GM21390 (cell line): Measurements from ENCODE around the gene KAT2B.

Experiments used
- ATAC-seq: cut with Tn5 transposase; IDR thresholded peaks from one replicate; pipeline ENCODE4 v1.9.1; 2021; ENCODE audit not compliant: unreplicated experiment

The KAT2B gene

GRCh38 chr3:20141851-20142250, 101.6 kb downstream of the KAT2B start:
- no peak for ATAC-seq

GRCh38 chr3:20142517-20142916, 102.3 kb downstream of the KAT2B start:
- no peak for ATAC-seq

- ATAC-seq = no peak
Observed at GRCh38 chr3:20143519-20143918, 103.3 kb downstream of the KAT2B start.

DNA sequence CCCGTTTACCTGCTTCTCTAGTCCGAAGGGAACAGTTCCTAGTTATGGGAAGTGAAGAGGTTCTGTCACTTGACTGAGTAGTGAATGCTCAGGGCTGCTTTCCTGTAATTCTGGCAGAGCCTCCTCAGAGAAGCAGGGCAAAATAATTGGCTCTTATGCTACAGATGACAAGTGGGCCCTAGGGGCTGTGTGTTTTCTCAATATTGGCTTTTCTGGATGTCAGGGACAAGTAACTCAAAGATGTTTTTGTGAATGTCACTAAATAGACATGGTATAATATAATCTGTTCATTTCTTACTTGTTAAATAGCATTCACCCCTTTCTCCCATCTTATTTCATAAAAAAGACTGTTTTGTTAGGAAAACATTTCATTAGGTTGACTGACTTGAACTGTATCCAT, 105.6 kb downstream of the KAT2B start:
- no peak for ATAC-seq

DNA sequence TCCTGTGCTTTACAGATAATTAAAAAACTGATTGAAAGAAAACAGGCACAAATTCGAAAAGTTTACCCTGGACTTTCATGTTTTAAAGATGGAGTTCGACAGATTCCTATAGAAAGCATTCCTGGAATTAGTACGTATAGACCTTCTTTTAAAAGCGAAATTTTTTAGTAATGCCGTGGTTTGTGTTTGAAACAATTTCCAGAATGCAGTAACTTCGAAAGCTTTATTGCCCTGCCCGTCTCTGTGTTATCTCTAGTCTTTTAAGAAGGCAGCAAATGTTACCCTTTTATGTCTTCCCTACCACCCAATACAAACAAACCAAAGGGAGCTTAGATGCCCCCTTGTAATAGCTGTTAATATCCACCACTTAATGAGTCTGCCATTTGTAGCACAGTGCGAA, 106.1 kb downstream of the KAT2B start:
- ATAC-seq = no peak

GRCh38 chr3:20147361-20147760, 107.1 kb downstream of the KAT2B start:
- no peak for ATAC-seq

- no peak for ATAC-seq
Observed at GRCh38 chr3:20148466-20148865, 108.2 kb downstream of the KAT2B start.

DNA sequence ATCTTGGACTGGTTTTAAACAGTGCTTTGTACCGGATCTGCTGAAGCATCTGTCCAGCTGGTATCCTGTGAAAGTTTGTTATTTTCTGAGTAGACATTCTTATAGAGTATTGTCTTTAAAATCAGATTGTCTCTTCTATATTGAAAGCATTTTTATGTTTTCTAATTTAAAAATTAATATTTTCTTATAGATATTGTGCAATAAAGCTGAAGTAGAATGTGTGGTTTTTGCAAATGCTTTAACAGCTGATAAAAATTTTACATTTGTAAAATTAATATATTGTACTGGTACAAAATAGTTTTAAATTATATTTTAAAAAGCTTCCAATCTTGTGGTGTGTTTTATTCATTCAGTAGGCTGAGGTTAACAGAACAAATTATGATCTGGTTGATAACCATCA, 113.8 kb downstream of the KAT2B start:
- ATAC-seq = no peak

GRCh38 chr3:20154928-20155327, 114.7 kb downstream of the KAT2B start:
- no peak for ATAC-seq

DNA sequence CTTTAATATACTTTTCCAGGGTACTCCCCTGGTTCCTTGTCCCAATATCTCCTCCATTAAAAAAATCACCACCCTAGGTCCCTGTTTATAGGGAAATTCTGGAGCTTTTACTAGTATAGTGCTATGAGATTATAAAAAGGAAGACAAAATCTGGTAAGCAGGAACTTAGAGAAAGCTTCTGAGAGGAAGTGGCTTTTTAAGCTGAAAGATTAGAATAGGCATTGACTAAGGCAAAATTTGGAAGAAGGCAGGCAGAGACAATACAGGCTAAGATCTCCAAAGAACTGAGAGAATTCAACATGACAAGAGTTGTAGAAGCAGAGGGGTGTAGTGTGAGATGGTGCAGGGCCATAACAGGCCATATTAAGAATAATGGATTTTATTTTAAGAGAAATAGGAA, 120.0 kb downstream of the KAT2B start:
- no peak for ATAC-seq

DNA sequence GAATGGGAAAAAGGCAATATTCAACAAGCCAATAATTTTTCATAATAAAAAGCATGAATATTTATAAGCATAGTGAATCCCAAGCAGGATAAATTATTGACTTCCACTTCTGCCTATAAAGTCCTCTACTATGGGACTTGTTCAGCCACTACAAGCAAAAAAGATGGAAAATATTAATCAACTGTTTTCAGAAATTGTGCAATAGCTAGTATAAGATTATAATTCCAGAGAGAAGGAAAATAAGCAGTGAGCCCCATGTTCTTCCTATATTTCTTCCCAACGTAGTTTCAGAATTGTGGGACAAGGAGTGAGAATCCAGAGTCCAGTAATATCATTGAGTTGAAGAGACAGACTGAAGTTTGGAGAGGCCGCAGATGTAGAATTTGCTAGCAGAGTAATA, 121.5 kb downstream of the KAT2B start:
- no peak for ATAC-seq

- no peak for ATAC-seq
Observed at GRCh38 chr3:20173844-20174410, 133.7 kb downstream of the KAT2B start.

GRCh38 chr3:20181276-20181675, 141.0 kb downstream of the KAT2B start:
- no peak for ATAC-seq

DNA sequence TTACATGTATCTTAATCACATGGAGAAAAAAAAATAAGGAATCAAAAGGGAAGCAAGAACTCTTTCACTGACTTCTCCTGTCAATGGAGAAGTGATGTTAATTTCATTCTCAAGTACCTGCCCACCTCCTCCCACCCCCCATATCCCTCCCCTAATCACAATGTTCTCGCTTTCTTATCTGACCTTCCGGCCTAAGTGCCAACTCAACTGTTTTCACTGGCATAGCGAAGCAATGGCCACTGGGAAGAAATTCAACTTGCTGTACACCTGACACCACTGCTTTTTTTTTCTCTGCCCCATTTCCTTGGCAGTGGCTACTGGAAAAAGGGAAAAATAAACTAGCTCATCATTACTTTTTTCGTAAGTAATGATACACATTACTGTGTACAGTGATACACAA, 142.0 kb downstream of the KAT2B start:
- no peak for ATAC-seq

DNA sequence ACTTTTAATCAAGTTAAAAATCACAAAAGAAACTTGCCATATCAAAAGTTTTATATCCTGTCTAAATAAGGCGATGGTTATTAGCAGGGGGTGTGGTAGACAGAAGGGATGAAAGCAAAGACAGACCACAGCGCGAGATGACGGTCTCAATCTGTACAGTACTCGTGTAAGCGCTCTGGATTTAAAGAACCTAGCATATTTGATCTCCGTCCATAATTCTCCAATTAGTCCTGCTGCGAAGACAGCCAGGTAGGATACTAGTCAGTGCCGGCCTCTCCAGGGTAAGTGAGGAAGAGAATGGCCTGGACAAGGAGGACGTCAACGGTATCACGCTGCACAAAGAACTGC, 145.1 kb downstream of the KAT2B start:
- ATAC-seq = peak; percentile 14

DNA sequence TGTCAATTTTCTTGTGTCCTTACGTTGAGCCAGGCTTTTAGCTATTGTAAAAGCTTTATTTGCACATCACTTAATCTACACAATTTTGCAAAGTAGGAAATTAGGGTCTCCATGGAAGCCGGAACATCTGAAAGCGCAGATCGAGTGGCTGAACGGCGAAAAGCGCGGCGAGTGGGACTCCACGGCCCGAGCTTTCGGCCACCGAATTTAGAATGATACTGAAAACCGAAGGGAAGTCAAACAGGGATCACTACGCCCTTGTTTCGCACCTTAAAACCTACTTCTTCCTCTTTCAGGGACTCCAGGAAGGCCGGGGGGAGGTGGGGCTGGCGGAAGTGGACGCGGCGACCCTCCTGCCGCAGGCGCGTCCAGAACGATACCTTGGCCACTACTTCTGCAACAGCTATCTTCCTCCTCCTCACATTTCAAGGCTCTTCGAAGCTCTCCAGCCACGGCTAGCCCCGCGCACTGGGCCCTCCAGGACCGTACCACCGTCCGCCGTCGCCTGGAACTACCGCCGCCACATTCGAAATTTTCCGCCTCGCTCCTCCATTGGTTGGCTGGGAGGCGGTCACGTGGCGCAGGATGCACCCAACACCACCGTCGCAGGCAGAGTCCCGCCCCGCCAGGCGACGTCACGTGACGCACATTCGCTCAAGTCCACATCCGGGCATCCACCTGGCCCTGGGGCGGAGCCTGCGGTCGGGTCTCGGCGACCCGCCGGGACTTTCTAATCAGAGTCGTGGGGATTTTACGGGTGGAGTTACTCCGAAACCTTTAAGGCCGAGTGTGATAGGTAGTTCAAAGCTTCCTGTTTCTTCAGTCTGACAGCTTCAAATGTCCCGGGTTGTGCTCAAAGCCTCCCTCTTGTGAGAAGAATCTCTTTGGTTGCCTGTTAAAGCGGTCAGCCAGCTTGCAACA, 145.7 kb downstream of the KAT2B start, which contains the start of gene SGO1:
Gene SGO1, minus strand, starts transcription at position 528 of the 921 bp plus-strand sequence. CDS start 2,179 bp downstream, outside the sequence.
- ATAC-seq = peak; percentile 94

DNA sequence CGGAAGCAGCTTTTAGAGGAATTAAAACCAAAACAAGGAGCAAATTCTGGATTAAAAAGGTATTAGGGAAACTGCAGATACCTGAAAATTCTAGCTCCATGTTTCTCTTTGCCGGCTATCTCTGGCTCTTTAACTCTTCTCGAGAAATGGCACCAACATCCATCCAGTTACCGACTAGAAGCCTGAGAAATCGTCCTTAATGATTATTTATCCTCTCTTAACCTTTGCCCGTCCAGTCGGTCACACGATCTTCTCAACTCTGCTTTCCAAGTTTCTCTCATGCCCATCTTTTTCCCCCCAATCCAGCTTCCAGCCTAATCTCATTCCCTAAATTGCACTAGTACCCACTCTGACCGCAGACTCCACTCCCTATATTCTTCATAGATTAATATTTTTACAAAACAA, 146.4 kb downstream of the KAT2B start:
- ATAC-seq = peak; percentile 2

GRCh38 chr3:20190991-20191390, 150.7 kb downstream of the KAT2B start:
- no peak for ATAC-seq

- ATAC-seq = no peak
Observed at GRCh38 chr3:20194793-20195460, 154.7 kb downstream of the KAT2B start.

DNA sequence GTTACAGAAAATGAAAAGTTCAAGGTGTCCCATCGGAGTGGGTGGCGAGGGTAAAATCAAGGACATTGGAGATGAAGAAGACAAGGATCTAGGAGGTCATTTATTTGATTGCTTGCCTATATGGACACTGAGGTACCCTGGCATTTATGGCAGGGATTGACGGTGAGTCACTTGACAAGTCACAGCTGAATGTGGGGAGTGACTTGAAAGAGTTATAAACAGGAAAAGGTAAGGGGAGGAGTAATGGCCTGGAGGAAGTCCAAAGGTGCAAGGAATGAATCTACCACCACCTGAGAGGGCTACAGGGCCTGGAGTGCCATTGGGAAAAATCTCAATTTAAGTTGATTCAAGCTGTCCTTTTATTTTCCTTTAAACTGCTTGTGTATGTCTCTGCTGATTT, 157.5 kb downstream of the KAT2B start:
- no peak for ATAC-seq

GRCh38 chr3:20201143-20201542, 160.9 kb downstream of the KAT2B start:
- ATAC-seq = no peak
